HUES64 (cell line): ENCODE results near the gene PAPSS2.

Source experiments
- H3K27ac ChIP-seq: 2 replicates; pipeline ENCODE4 v1.7.0; 2013; ENCODE audit warnings: low read depth, low read length, inconsistent platforms
- H3K27me3 ChIP-seq: 2 replicates; pipeline ENCODE4 v1.6.1; 2013; ENCODE audit warnings: mild to moderate bottlenecking, low read length; ENCODE audit not compliant: insufficient read depth
- H3K36me3 ChIP-seq: 2 replicates; pipeline ENCODE4 v1.6.1; 2013; ENCODE audit warnings: mild to moderate bottlenecking, low read length; ENCODE audit not compliant: insufficient read depth
- H3K4me1 ChIP-seq: 2 replicates; pipeline ENCODE4 v1.6.1; 2013; ENCODE audit warnings: mild to moderate bottlenecking, low read length, moderate library complexity; ENCODE audit not compliant: insufficient read depth
- H3K4me3 ChIP-seq: 2 replicates; pipeline ENCODE4 v1.5.1; 2013; ENCODE audit warnings: mild to moderate bottlenecking, low read length, moderate library complexity
- H3K9ac ChIP-seq: 2 replicates; pipeline ENCODE4 v1.6.1; 2013; ENCODE audit warnings: mild to moderate bottlenecking, low read depth, low read length
- H3K9me3 ChIP-seq: 2 replicates; pipeline ENCODE4 v1.6.1; 2013; ENCODE audit warnings: low read depth, low read length; ENCODE audit not compliant: insufficient read depth
- WGBS: fragments of 150-250, 120-280 bp; methylation state at CpG from one replicate; pipeline ENCODE4 v1.1.7; 2013; ENCODE audit warnings: missing lambda C conversion rate; 5-methylcytosine and 5-hydroxymethylcytosine counted together

The PAPSS2 gene

DNA sequence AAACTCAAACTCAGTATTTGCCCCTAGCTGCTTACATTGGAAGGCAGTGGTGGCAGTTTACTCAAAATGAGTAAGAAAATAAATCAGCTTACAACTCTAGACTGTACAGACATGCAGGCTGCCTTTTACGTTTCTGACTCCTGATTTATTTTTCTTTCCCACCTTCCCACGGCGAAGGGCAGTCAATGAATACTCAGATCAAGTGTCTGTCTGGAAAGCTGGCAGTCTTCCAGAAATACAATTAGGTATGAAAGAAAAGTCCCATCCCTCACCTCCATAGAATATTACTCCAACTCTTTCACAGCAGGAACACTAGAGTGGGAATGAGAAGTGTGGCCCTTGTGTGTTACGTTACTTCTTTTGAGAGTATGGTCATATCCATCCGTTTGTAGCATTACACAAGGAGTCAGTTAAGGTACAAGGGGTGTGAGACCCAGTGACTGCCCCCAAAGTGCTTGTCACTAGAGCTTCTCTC is 1.3 kb upstream of the PAPSS2 start:
- H3K4me1 ChIP-seq = peaks cover 16% of the 10 kb centered on the region; the same call in 1 of the 2 replicates
- H3K27me3 ChIP-seq = peaks cover 21% of the 10 kb centered on the region; the same call in 1 of the 2 replicates
- H3K4me3 ChIP-seq = no peak overlapping the region
- H3K27ac ChIP-seq = no peak overlapping the region
- H3K9me3 ChIP-seq = no peaks in the 10 kb centered on the region
- H3K36me3 ChIP-seq = no peaks in the 10 kb centered on the region
- no peak overlapping the region for H3K9ac ChIP-seq
- 94% methylated on average over 5 of the region's 5 CpGs for WGBS

- no peaks in the 10 kb centered on the region for H3K9me3 ChIP-seq
- H3K36me3 ChIP-seq = no peaks in the 10 kb centered on the region
- H3K4me1 ChIP-seq = peaks cover 16% of the 10 kb centered on the region; the same call in 1 of the 2 replicates
- peak overlapping the region; percentile 28; the same call in 1 of the 2 replicates for H3K27ac ChIP-seq
- H3K27me3 ChIP-seq = peaks cover 21% of the 10 kb centered on the region; the same call in 1 of the 2 replicates
- 50% methylated on average over 15 of the region's 15 CpGs for WGBS
- peak overlapping the region; percentile 77; the same call in 1 of the 2 replicates for H3K9ac ChIP-seq
- peak overlapping the region; percentile 96 for H3K4me3 ChIP-seq
These were observed 671 bp upstream of the PAPSS2 start for GRCh38 chr10:87658858-87659555.

DNA sequence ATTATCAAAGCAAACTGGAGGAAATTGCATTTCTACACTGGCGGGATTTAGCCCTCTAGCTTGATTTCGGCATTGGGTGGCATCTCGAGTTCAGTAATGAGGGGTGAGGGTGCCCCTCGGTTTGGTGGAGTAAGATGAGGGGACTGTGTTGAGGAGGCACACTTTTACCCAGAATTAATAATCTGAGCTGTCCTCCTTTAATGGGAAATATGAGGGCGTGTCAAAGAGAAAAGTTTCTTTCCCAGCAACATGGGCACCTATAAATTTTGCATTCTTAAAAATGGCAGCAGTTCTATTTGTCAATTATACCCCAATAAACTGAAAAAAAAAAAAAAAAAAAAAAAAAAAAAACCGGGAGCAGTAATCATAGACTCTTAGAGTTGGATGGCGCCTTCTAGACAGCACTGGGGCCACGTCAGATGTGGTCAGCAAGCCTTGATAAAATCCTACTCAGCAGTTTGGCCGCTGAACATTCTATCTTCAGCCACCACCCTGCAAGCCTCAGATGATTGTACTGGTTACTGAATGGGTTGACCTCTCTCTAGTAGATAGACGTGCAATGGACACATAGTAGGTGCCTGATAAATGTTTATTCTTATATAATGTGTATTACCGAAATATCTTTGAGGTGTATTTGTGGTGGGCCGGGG is 931 bp downstream of the PAPSS2 start:
- H3K27ac ChIP-seq = peak overlapping the region; percentile 67; the same call in 1 of the 2 replicates
- peak overlapping the region; percentile 77 for H3K9ac ChIP-seq
- peaks cover 16% of the 10 kb centered on the region; the same call in 1 of the 2 replicates for H3K4me1 ChIP-seq
- no peaks in the 10 kb centered on the region for H3K36me3 ChIP-seq
- peak overlapping the region; percentile 96 for H3K4me3 ChIP-seq
- H3K9me3 ChIP-seq = no peaks in the 10 kb centered on the region
- peaks cover 21% of the 10 kb centered on the region; the same call in 1 of the 2 replicates for H3K27me3 ChIP-seq
- WGBS = 26% methylated on average over 11 of the region's 12 CpGs

GRCh38 chr10:87661861-87662785 is 2.4 kb downstream of the PAPSS2 start:
- Histone ChIP-seq H3K27me3 (peaks cover 21% of the 10 kb centered on the region; the same call in 1 of the 2 replicates), H3K4me1 (peaks cover 16% of the 10 kb centered on the region; the same call in 1 of the 2 replicates), H3K9ac (no peak overlapping the region), H3K27ac (no peak overlapping the region), H3K4me3 (no peak overlapping the region), H3K36me3 (no peaks in the 10 kb centered on the region), H3K9me3 (no peaks in the 10 kb centered on the region)
- 89% methylated on average over 6 of the region's 6 CpGs for WGBS

- H3K9ac ChIP-seq = no peak overlapping the region
- H3K4me1 ChIP-seq = peaks cover 16% of the 10 kb centered on the region; the same call in 1 of the 2 replicates
- no peak overlapping the region for H3K4me3 ChIP-seq
- no peak overlapping the region for H3K27ac ChIP-seq
- no peaks in the 10 kb centered on the region for H3K36me3 ChIP-seq
- no peaks in the 10 kb centered on the region for H3K9me3 ChIP-seq
- WGBS = 100% methylated on average over 2 of the region's 2 CpGs
- H3K27me3 ChIP-seq = peaks cover 9% of the 10 kb centered on the region; the same call in 1 of the 2 replicates
These were observed 4.6 kb downstream of the PAPSS2 start for GRCh38 chr10:87664276-87664701.

GRCh38 chr10:87667493-87667892 is 7.8 kb downstream of the PAPSS2 start:
- 100% methylated on average over 1 of the region's 2 CpGs for WGBS

DNA sequence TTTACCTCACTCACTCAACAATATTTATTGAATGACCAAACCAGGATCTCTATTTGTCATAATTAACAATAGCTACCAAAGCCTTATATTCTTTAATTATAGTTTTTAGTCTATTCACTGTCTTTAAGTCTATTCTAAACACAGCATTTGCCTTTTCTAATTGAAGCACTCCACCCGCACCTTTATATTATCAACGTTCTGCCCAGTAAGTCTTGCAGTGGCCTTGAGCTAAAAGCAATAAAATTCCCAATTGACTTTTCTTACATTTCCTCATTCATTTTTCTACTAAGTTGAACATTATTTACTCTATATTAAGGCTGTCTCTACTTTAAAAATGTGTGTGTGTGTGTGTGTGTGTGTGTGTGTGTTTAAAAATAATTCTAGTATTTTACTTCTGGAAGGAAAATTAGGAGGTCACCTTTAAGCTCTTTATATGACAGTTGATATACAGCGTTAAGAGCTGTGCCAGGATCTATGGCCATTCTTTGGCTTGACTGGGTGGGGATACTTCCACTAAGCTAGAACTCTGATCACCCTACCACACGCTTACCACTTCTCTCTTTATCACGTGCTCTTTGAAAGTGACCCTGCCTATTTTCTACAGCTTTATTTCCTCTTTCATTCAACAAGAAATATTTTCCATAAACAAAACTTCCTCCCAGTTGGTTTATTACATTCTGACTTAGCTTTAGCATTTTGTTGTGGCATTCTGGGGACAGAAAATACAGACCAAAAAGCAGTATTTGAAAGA is 8.8 kb downstream of the PAPSS2 start:
- WGBS = 91% methylated on average over 5 of the region's 5 CpGs
- no peak overlapping the region for H3K4me3 ChIP-seq
- no peak overlapping the region for H3K9ac ChIP-seq
- H3K36me3 ChIP-seq = no peaks in the 10 kb centered on the region
- no peaks in the 10 kb centered on the region for H3K4me1 ChIP-seq
- no peak overlapping the region for H3K27ac ChIP-seq
- no peaks in the 10 kb centered on the region for H3K9me3 ChIP-seq
- H3K27me3 ChIP-seq = no peaks in the 10 kb centered on the region

More at GRCh38 chr10:87667493-87667892, 7.8 kb downstream of the PAPSS2 start:
- Histone ChIP-seq H3K9me3 (no peaks in the 10 kb centered on the region), H3K27me3 (no peaks in the 10 kb centered on the region), H3K9ac (no peak overlapping the region), H3K4me3 (no peak overlapping the region), H3K36me3 (no peaks in the 10 kb centered on the region), H3K27ac (no peak overlapping the region), H3K4me1 (0 out of 2 replicates have a peak, but pooled peaks cover 1% of the 10 kb centered on the region)

DNA sequence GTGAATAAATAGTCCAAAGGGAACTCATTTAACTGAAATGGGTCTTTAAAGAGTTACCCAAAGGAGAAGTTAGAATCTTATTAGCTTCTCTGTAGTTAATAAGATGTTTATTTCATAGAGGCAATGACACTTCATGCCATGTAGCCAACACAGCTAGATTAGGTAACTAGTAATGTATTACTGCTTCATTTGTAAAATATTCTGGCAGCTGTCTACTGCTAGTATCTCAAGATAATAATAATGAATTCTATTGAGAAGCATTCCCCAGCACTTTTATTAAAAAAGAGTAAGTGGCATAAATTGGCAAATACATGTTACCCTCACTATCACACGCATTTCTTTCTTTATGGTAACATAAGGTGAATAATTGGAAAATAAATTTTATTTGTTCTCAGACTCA is 10.1 kb downstream of the PAPSS2 start:
- WGBS = no CpG with 5 or more reads among the region's 1 CpG
- Histone ChIP-seq H3K27ac (no peak overlapping the region), H3K9ac (no peak overlapping the region), H3K4me1 (peaks cover 2% of the 10 kb centered on the region; the same call in 1 of the 2 replicates), H3K36me3 (no peaks in the 10 kb centered on the region), H3K27me3 (no peaks in the 10 kb centered on the region), H3K9me3 (no peaks in the 10 kb centered on the region), H3K4me3 (no peak overlapping the region)

- Histone ChIP-seq H3K9me3 (no peaks in the 10 kb centered on the region), H3K9ac (no peak overlapping the region), H3K4me3 (no peak overlapping the region), H3K4me1 (peaks cover 10% of the 10 kb centered on the region), H3K27me3 (no peaks in the 10 kb centered on the region), H3K27ac (no peak overlapping the region), H3K36me3 (no peaks in the 10 kb centered on the region)
These were observed 10.9 kb downstream of the PAPSS2 start for GRCh38 chr10:87670586-87670985.

- no peaks in the 10 kb centered on the region for H3K36me3 ChIP-seq
- 48% methylated on average over 2 of the region's 3 CpGs for WGBS
- no peak overlapping the region for H3K4me3 ChIP-seq
- H3K4me1 ChIP-seq = peaks cover 13% of the 10 kb centered on the region
- H3K9me3 ChIP-seq = no peaks in the 10 kb centered on the region
- H3K9ac ChIP-seq = no peak overlapping the region
- H3K27me3 ChIP-seq = no peaks in the 10 kb centered on the region
- no peak overlapping the region for H3K27ac ChIP-seq
These were observed 11.6 kb downstream of the PAPSS2 start for GRCh38 chr10:87671139-87671815.
